Immature natural killer cell (primary cell): Measurements from ENCODE around the gene LINS1. TPM values are rescaled to one million over a fixed set of nuclear protein-coding genes. Genes with fewer than 3 reads are reported as not detected.
A peak's percentile ranks its signal among the peaks of the same experiment; 100 is the strongest.

ENCODE experiments used
- DNase-seq, 3 donors: peaks; one replicate each; pipeline ENCODE4 v3.0.0; 2022; ENCODE audit warnings: mixed read lengths in 1 of 3
- H3K27ac Mint-ChIP-seq, 6 donors: one replicate each; pipeline ENCODE4 v1.8.0; 2020; ENCODE audit warnings: mixed read lengths in 6 of 6, mild to moderate bottlenecking in 5 of 6, inconsistent platforms in 4 of 6, moderate library complexity in 3 of 6
- H3K27me3 Mint-ChIP-seq, 3 donors: one replicate each; pipeline ENCODE4 v1.8.0; 2020 to 2021; ENCODE audit warnings: low read depth in 3 of 3, mild to moderate bottlenecking in 3 of 3, mixed read lengths in 3 of 3, moderate library complexity in 3 of 3, inconsistent platforms in 1 of 3
- H3K36me3 Mint-ChIP-seq, 3 donors: one replicate each; pipeline ENCODE4 v1.8.0; 2020; ENCODE audit warnings: mixed read lengths in 3 of 3, inconsistent platforms in 2 of 3, mild to moderate bottlenecking in 2 of 3
- H3K4me1 Mint-ChIP-seq, 2 donors: one replicate each; pipeline ENCODE4 v1.8.0; 2020; ENCODE audit warnings: inconsistent platforms in 2 of 2, mild to moderate bottlenecking in 2 of 2, mixed read lengths in 2 of 2, moderate library complexity in 1 of 2
- H3K4me3 Mint-ChIP-seq, 5 donors: one replicate each; pipeline ENCODE4 v1.8.0; 2020; ENCODE audit warnings: mild to moderate bottlenecking in 5 of 5, mixed read lengths in 5 of 5, inconsistent platforms in 3 of 5, moderate library complexity in 3 of 5
- H3K9me3 Mint-ChIP-seq, 6 donors: one replicate each; pipeline ENCODE4 v1.8.0; 2020; ENCODE audit warnings: mild to moderate bottlenecking in 6 of 6, mixed read lengths in 6 of 6, inconsistent platforms in 4 of 6, moderate library complexity in 3 of 6
- polyA plus RNA-seq, 3 donors: library from polyadenylated mRNA; unstranded; fragments of 300-500 nt; fragmentation: Illumina TruSeq; gene quantifications; one replicate each; pipeline ENCODE4 v1.2.3, GENCODE V29; 2021

Gene LINS1
- polyA plus RNA-seq, 3 donors from 2014 or later = 22.7 to 28.8 (median 27.9) TPM

GRCh38 chr15:100531204-100531603, 70.8 kb downstream of the LINS1 start:
- H3K4me1 Mint-ChIP-seq = no peaks in the 10 kb centered on the region
- H3K27me3 Mint-ChIP-seq = peaks cover 2 to 11% (median 4%) of the 10 kb centered on the region in 3 donors
- H3K9me3 Mint-ChIP-seq = no peaks in the 10 kb centered on the region
- no peak for DNase-seq
- no peak overlapping the region for H3K27ac Mint-ChIP-seq
- H3K4me3 Mint-ChIP-seq = no peak overlapping the region
- H3K36me3 Mint-ChIP-seq = no peaks in the 10 kb centered on the region

GRCh38 chr15:100529556-100529955, 72.4 kb downstream of the LINS1 start:
- no peaks in the 10 kb centered on the region for H3K36me3 Mint-ChIP-seq
- DNase-seq = no peak
- no peaks in the 10 kb centered on the region for H3K4me1 Mint-ChIP-seq
- H3K9me3 Mint-ChIP-seq = no peaks in the 10 kb centered on the region
- no peak overlapping the region for H3K4me3 Mint-ChIP-seq
- peaks cover 2 to 11% (median 4%) of the 10 kb centered on the region in 3 donors for H3K27me3 Mint-ChIP-seq
- H3K27ac Mint-ChIP-seq = no peak overlapping the region

- DNase-seq = no peak
- H3K27ac Mint-ChIP-seq = no peak within 1 kb of the TSS
- no peaks in the 10 kb centered on the region for H3K4me1 Mint-ChIP-seq
- H3K36me3 Mint-ChIP-seq = no peaks in the 10 kb centered on the region
- H3K4me3 Mint-ChIP-seq = no peak within 1 kb of the TSS
- peaks cover 2 to 11% (median 4%) of the 10 kb centered on the region in 3 donors for H3K27me3 Mint-ChIP-seq
- no peaks in the 10 kb centered on the region for H3K9me3 Mint-ChIP-seq
These were observed 73.1 kb downstream of the LINS1 start, which contains the start of gene CERS3 for GRCh38 chr15:100528833-100529428. CERS3 (minus strand) TSS chr15:100528950; CDS start chr15:100501849, 27,101 bp downstream.

GRCh38 chr15:100526027-100526481, 75.9 kb downstream of the LINS1 start:
- Mint-ChIP-seq H3K9me3 (no peaks in the 10 kb centered on the region), H3K36me3 (no peaks in the 10 kb centered on the region), H3K27me3 (peaks cover 0 to 11% (median 4%) of the 10 kb centered on the region in 3 donors), H3K27ac (no peak overlapping the region), H3K4me1 (peaks cover 4% of the 10 kb centered on the region in 2 donors), H3K4me3 (no peak overlapping the region)
- DNase-seq = no peak

GRCh38 chr15:100525436-100525835, 76.5 kb downstream of the LINS1 start:
- H3K27ac Mint-ChIP-seq = no peak overlapping the region
- peaks cover 10% of the 10 kb centered on the region in 2 donors for H3K4me1 Mint-ChIP-seq
- peaks cover 0 to 11% (median 3%) of the 10 kb centered on the region in 3 donors for H3K27me3 Mint-ChIP-seq

GRCh38 chr15:100524326-100524725, 77.7 kb downstream of the LINS1 start:
- H3K9me3 Mint-ChIP-seq = no peaks in the 10 kb centered on the region
- H3K4me3 Mint-ChIP-seq = no peak overlapping the region
- no peak for DNase-seq
- peaks cover 17 to 18% of the 10 kb centered on the region in 2 donors for H3K4me1 Mint-ChIP-seq
- H3K27me3 Mint-ChIP-seq = peaks cover 0 to 11% (median 2%) of the 10 kb centered on the region in 3 donors
- no peak overlapping the region for H3K27ac Mint-ChIP-seq
- no peaks in the 10 kb centered on the region for H3K36me3 Mint-ChIP-seq

More at GRCh38 chr15:100525436-100525835, 76.5 kb downstream of the LINS1 start:
- no peak for DNase-seq
- no peak overlapping the region for H3K4me3 Mint-ChIP-seq
- H3K36me3 Mint-ChIP-seq = no peaks in the 10 kb centered on the region
- H3K9me3 Mint-ChIP-seq = no peaks in the 10 kb centered on the region

GRCh38 chr15:100521907-100522306, 80.1 kb downstream of the LINS1 start:
- H3K36me3 Mint-ChIP-seq = no peaks in the 10 kb centered on the region
- peaks cover 0 to 2% (median 0%) of the 10 kb centered on the region in 3 donors for H3K27me3 Mint-ChIP-seq

GRCh38 chr15:100520132-100520921, 81.7 kb downstream of the LINS1 start:
- peak in 1 of 3 donors; percentile 1 for DNase-seq
- Mint-ChIP-seq H3K4me3 (peak overlapping the region in 3 of 5 donors; percentile 7 to 14 (median 14)), H3K27me3 (peaks cover 0 to 6% (median 0%) of the 10 kb centered on the region in 3 donors), H3K4me1 (peaks cover 17 to 18% of the 10 kb centered on the region in 2 donors), H3K9me3 (no peaks in the 10 kb centered on the region), H3K36me3 (no peaks in the 10 kb centered on the region), H3K27ac (peak overlapping the region in 3 of 6 donors; percentile 59 to 92 (median 73))

More at GRCh38 chr15:100521907-100522306, 80.1 kb downstream of the LINS1 start:
- Mint-ChIP-seq H3K4me3 (no peak overlapping the region), H3K27ac (no peak overlapping the region), H3K9me3 (no peaks in the 10 kb centered on the region), H3K4me1 (peaks cover 17 to 18% of the 10 kb centered on the region in 2 donors)
- DNase-seq = no peak

GRCh38 chr15:100517846-100518245, 84.1 kb downstream of the LINS1 start:
- no peak overlapping the region for H3K4me3 Mint-ChIP-seq
- no peak overlapping the region for H3K27ac Mint-ChIP-seq

More at GRCh38 chr15:100517846-100518245, 84.1 kb downstream of the LINS1 start:
- Mint-ChIP-seq H3K36me3 (no peaks in the 10 kb centered on the region), H3K9me3 (peaks cover 0 to 1% (median 0%) of the 10 kb centered on the region in 6 donors), H3K4me1 (peaks cover 17 to 18% of the 10 kb centered on the region in 2 donors), H3K27me3 (peaks cover 0 to 6% (median 3%) of the 10 kb centered on the region in 3 donors)
- DNase-seq = no peak

Other genes with a start within 250 kb of the LINS1 start
- under 1 TPM in 1 of 3 donors, not detected in 2; 0.09 TPM for gene CERS3, start 73.2 kb downstream of the LINS1 start, polyA plus RNA-seq
- gene ASB7, start 405 bp upstream of the LINS1 start, polyA plus RNA-seq = 1 to 10 TPM; 8.2 to 9.9 (median 8.8) TPM